SK-N-SH (cell line): ENCODE results near the gene LRMDA. TPM values are rescaled to one million over a fixed set of nuclear protein-coding genes. Genes with fewer than 3 reads are reported as not detected.

Experiments
- CTCF ChIA-PET: fragments of 300-600, 350-600 bp; formaldehyde crosslinking; extraction: SDS; loops from one replicate; lab custom pipeline; 2021; lab: Yijun Ruan, JAX
- POLR2A ChIA-PET: fragments of 350-600 bp; sonication (Branson Sonifier 250); formaldehyde crosslinking; extraction: SDS; loops from one replicate; lab custom pipeline; 2020; ENCODE audit warnings: antibody characterized with exemption, inconsistent platforms; lab: Yijun Ruan, JAX
- DNase-seq: peaks from one replicate; pipeline ENCODE4 v3.0.0; 2012
- H2AFZ ChIP-seq: fragments of 200-600 bp; sonication (generic); 2 replicates; pipeline ENCODE4 v1.8.1; 2016; ENCODE audit warnings: antibody characterized with exemption, mild to moderate bottlenecking, low read depth
- H3F3A ChIP-seq: fragments of 200-600 bp; sonication (generic); replicated peaks from 2 replicates; pipeline ENCODE3; 2016; ENCODE audit warnings: antibody characterized with exemption, mild to moderate bottlenecking; ENCODE audit not compliant: insufficient read depth
- H3K27ac ChIP-seq, 2 experiments: fragments of 200-500 bp in 1 of 2; fragments of 200-600 bp in 1 of 2; sonication (Bioruptor generic) in 1 of 2; sonication (generic), shearing (Covaris generic) in 1 of 2; 2 replicates each; pipeline versions ENCODE4 v1.5.1 to v1.6.1; 2014 to 2016; ENCODE audit warnings: low read depth in 2 of 2, inconsistent platforms in 1 of 2, low read length in 1 of 2, mild to moderate bottlenecking in 1 of 2, mixed read lengths in 1 of 2
- H3K27me3 ChIP-seq: fragments of 200-600 bp; sonication (generic), shearing (Covaris generic); 2 replicates; pipeline ENCODE4 v1.6.1; 2016; ENCODE audit warnings: mixed run types; ENCODE audit not compliant: insufficient read depth
- H3K36me3 ChIP-seq, 2 experiments: fragments of 200-500 bp in 1 of 2; fragments of 200-600 bp in 1 of 2; sonication (Bioruptor generic) in 1 of 2; sonication (generic) in 1 of 2; replicated peaks in 1 of 2; 2 replicates each; pipeline versions ENCODE3 to v1.5.1; 2014 to 2016; ENCODE audit warnings: low read length in 1 of 2, mild to moderate bottlenecking in 1 of 2; ENCODE audit not compliant: insufficient read depth in 2 of 2, control insufficient read depth in 1 of 2
- H3K4me1 ChIP-seq, 2 experiments: fragments of 200-500 bp in 1 of 2; fragments of 200-600 bp in 1 of 2; sonication (Bioruptor generic) in 1 of 2; sonication (generic), shearing (Covaris generic) in 1 of 2; 2 replicates each; pipeline versions ENCODE4 v1.5.1 to v1.6.1; 2014 to 2016; ENCODE audit warnings: low read depth in 1 of 2, low read length in 1 of 2, mixed run types in 1 of 2; ENCODE audit not compliant: insufficient read depth in 2 of 2, control insufficient read depth in 1 of 2
- H3K4me2 ChIP-seq: fragments of 200-600 bp; sonication (generic), shearing (Covaris generic); 2 replicates; pipeline ENCODE4 v1.6.1; 2017; ENCODE audit warnings: mixed run types
- H3K4me3 ChIP-seq, 2 experiments: fragments of 200-500 bp in 1 of 2; fragments of 200-600 bp in 1 of 2; sonication (Bioruptor generic) in 1 of 2; sonication (generic), shearing (Covaris generic) in 1 of 2; 2 replicates each; pipeline versions ENCODE4 v1.5.1 to v1.8.1; 2014 to 2016; ENCODE audit warnings: low read depth in 2 of 2, inconsistent platforms in 1 of 2, low read length in 1 of 2, mild to moderate bottlenecking in 1 of 2, mixed read lengths in 1 of 2, moderate library complexity in 1 of 2
- H3K79me2 ChIP-seq: fragments of 200-600 bp; sonication (generic); 2 replicates; pipeline ENCODE4 v1.8.1; 2017; ENCODE audit warnings: mild to moderate bottlenecking; ENCODE audit not compliant: insufficient read depth
- H3K9ac ChIP-seq: fragments of 200-600 bp; sonication (generic); 2 replicates; pipeline ENCODE4 v1.6.1; 2017; ENCODE audit warnings: mixed run types
- H3K9me2 ChIP-seq: fragments of 200-600 bp; sonication (generic); 2 replicates; pipeline ENCODE4 v1.6.1; 2017; ENCODE audit warnings: mixed run types
- H3K9me3 ChIP-seq: fragments of 200-600 bp; sonication (generic); 2 replicates; pipeline ENCODE4 v1.6.1; 2017; ENCODE audit warnings: mixed run types, mild to moderate bottlenecking, moderate library complexity
- H4K20me1 ChIP-seq: fragments of 200-600 bp; sonication (generic); 2 replicates; pipeline ENCODE4 v1.6.1; 2017; ENCODE audit warnings: mild to moderate bottlenecking, mixed run types; ENCODE audit not compliant: insufficient read depth
- CHD2 ChIP-seq: fragments of 150-350 bp; IDR thresholded peaks from 2 replicates; pipeline ENCODE4 v1.6.1; 2018; ENCODE audit warnings: low read length; ENCODE audit not compliant: partially characterized antibody
- CTCF ChIP-seq: fragments of 200-600 bp; sonication (generic); IDR thresholded peaks from 2 replicates; pipeline ENCODE4 v1.6.1; 2017; ENCODE audit warnings: antibody characterized with exemption, mild to moderate bottlenecking, moderate library complexity
- EZH2phosphoT487 ChIP-seq: fragments of 200-600 bp; sonication (generic); IDR thresholded peaks from 2 replicates; pipeline ENCODE4 v1.6.1; 2017; ENCODE audit warnings: low read depth, mixed run types, mild to moderate bottlenecking, antibody characterized with exemption, moderate library complexity, borderline replicate concordance
- FOXM1 ChIP-seq: IDR thresholded peaks from 2 replicates; pipeline ENCODE4 v1.4.0; 2012; ENCODE audit warnings: low read depth, mild to moderate bottlenecking
- GABPA ChIP-seq: IDR thresholded peaks from 2 replicates; pipeline ENCODE4 v1.4.0; 2012; ENCODE audit warnings: low read depth, mild to moderate bottlenecking
- GATA2 ChIP-seq: sonication (generic); formaldehyde crosslinking; IDR thresholded peaks from 2 replicates; pipeline ENCODE4 v1.5.0; 2020; ENCODE audit warnings: mild to moderate bottlenecking, missing genetic modification reagents
- MAX ChIP-seq: IDR thresholded peaks from 2 replicates; pipeline ENCODE4 v1.4.0; 2012; ENCODE audit warnings: low read depth
- NRF1 ChIP-seq: IDR thresholded peaks from 2 replicates; pipeline ENCODE4 v1.6.1; 2012; ENCODE audit warnings: low read depth, mild to moderate bottlenecking, low read length
- PBX3 ChIP-seq: IDR thresholded peaks from 2 replicates; pipeline ENCODE4; 2012
- RAD21 ChIP-seq: IDR thresholded peaks from 2 replicates; pipeline ENCODE4 v1.6.1; 2012; ENCODE audit warnings: mild to moderate bottlenecking, low read length
- SIN3A ChIP-seq: IDR thresholded peaks from 2 replicates; pipeline ENCODE4 v1.6.1; 2012; ENCODE audit warnings: low read depth, mild to moderate bottlenecking, low read length, moderate library complexity, borderline replicate concordance
- SMC3 ChIP-seq: IDR thresholded peaks from 2 replicates; pipeline ENCODE4 v1.6.1; 2012; ENCODE audit warnings: low read depth, low read length, improper control_type of control experiment
- TEAD4 ChIP-seq: IDR thresholded peaks from 2 replicates; pipeline ENCODE4 v1.4.0; 2012; ENCODE audit warnings: mild to moderate bottlenecking, borderline replicate concordance; ENCODE audit not compliant: insufficient read depth
- YY1 ChIP-seq: IDR thresholded peaks from 2 replicates; pipeline ENCODE4 v1.4.0; 2012; ENCODE audit warnings: low read depth, mild to moderate bottlenecking
- WGBS: methylation state at CpG from one replicate; pipeline ENCODE4 v1.1.6; 2017; ENCODE audit warnings: low lambda C conversion rate; 5-methylcytosine and 5-hydroxymethylcytosine counted together
- polyA plus RNA-seq, 3 experiments: library from polyadenylated mRNA; depleted of rRNA; stranded (reverse); fragments of >200 nt; gene quantifications; 2 replicates each; pipeline ENCODE4 v1.2.3, GENCODE V29; 2012

Gene LRMDA
- polyA plus RNA-seq, 1 of the 3 experiments (the other 2 are of a cell fraction), result 0.95 TPM

- TF ChIP-seq CTCF (no peak), CHD2 (no peak)
Observed at GRCh38 chr10:76268954-76269353, 837.5 kb downstream of the LRMDA start (continued).

GRCh38 chr10:76270464-76270863 is 839.0 kb downstream of the LRMDA start:
- Histone ChIP-seq H3K9me2 (no peaks in the 10 kb centered on the region), H3K9me3 (0 out of 2 replicates have a peak, but pooled peaks cover 4% of the 10 kb centered on the region), H3K4me3 (no peak overlapping the region), H3K9ac (no peak overlapping the region), H3K27me3 (no peaks in the 10 kb centered on the region), H3K4me2 (no peak overlapping the region), H2AFZ (no peak overlapping the region), H3K36me3 (no peaks in the 10 kb centered on the region), H3K4me1 (no peaks in the 10 kb centered on the region), H3K27ac (no peak overlapping the region), H3F3A (no peaks in the 10 kb centered on the region), H4K20me1 (no peaks in the 10 kb centered on the region), H3K79me2 (no peaks in the 10 kb centered on the region)
- ChIA-PET POLR2A (no interaction called here), CTCF (interaction anchor here (0.7 to 1.6 kb wide), 2 partner anchors 20 to 33 kb away, joined by 4 read pairs; no protein-coding TSS in a partner anchor)
- TF ChIP-seq FOXM1 (no peak), SMC3 (no peak), MAX (no peak), GATA2 (CRISPR knock-in tag) (no peak), TEAD4 (no peak), EZH2phosphoT487 (no peak), YY1 (no peak), GABPA (no peak), SIN3A (no peak), NRF1 (no peak), RAD21 (no peak)
- no peak for DNase-seq
- WGBS, result 64% methylated on average over 5 of the region's 5 CpGs

GRCh38 chr10:76274933-76275332 is 843.5 kb downstream of the LRMDA start:
- Histone ChIP-seq H3K27ac (no peak overlapping the region), H3K4me2 (no peak overlapping the region), H2AFZ (no peak overlapping the region), H3K79me2 (no peaks in the 10 kb centered on the region), H4K20me1 (no peaks in the 10 kb centered on the region), H3K9me3 (0 out of 2 replicates have a peak, but pooled peaks cover 10% of the 10 kb centered on the region), H3K4me1 (no peaks in the 10 kb centered on the region), H3K9me2 (no peaks in the 10 kb centered on the region), H3K9ac (no peak overlapping the region), H3F3A (no peaks in the 10 kb centered on the region), H3K27me3 (no peaks in the 10 kb centered on the region), H3K4me3 (no peak overlapping the region), H3K36me3 (no peaks in the 10 kb centered on the region)
- POLR2A ChIA-PET, result no interaction called here
- CTCF ChIA-PET, result no interaction called here
- no peak for DNase-seq
- TF ChIP-seq SMC3, result no peak
- no peak for TF ChIP-seq PBX3
